ENCODE data around the gene NUP210L. TPM values are rescaled to one million over a fixed set of nuclear protein-coding genes. Genes with fewer than 3 reads are reported as not detected.
"Not testable (repeated sequence)": the region's sequence is repeated elsewhere in the genome, so short reads cannot be mapped to it uniquely, and the experiment has no call there.

NUP210L gene
- total RNA-seq, 1 experiment from 2014 or later: 0.07 TPM

DNA sequence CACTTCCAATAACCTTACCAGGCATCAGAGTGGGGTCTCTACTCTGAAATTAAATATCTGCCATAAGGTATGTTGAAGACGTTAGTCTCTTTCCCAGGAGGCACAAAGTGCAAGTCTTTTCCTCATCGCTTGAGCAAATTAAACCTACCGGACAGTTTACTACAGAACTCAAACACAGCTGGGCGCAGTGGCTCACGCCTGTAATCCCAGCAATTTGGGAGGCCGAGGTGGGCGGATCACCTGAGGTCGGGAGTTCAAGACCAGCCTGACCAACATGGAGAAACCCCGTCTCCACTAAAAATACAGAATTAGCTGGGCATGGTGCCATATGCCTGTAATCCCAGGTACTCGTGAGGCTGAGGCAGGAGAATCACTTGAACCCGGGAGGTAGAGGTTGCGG is 175.8 kb downstream of the NUP210L start:
- DNase-seq (ENCODE audit: low read depth); in situ Hi-C loops (cut with HindIII; ENCODE audit: low pct_unique_long_range_greater_than_20kb, low sequenced_read_pairs): not testable (repeated sequence)

DNA sequence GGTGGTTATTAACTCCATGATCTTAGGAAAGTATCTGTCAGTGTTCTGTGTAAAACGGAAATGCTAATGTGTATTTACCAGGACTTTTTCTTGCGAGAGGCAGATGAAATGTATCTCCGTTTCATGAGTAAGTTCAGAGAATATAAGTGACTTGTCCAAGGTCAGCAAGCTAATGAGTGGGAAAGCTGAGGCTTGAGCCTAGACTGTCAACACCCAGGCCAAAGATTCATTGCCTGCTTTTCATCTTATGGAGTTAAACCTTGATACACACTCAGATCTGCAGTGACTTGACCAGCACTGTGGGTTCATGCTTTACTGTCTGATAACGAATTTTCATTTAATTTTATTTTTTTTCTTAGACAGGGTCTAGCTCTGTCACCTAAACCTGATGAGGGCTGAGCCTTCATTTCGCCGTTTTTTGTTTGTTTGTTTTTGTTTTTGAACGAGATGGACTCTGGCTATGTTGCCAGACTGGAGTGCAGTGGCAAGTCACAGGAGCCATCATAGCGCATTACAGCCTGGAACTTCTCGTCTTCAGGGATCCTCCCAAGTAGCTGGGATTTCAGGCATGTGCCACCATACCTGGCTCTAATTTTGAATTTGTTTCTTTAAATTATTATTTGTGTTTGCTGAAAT is 176.5 kb downstream of the NUP210L start:
- in situ Hi-C loops (cut with HindIII; ENCODE audit: low pct_unique_long_range_greater_than_20kb, low sequenced_read_pairs): no loop called here
- no peak for DNase-seq (ENCODE audit: low read depth)

DNA sequence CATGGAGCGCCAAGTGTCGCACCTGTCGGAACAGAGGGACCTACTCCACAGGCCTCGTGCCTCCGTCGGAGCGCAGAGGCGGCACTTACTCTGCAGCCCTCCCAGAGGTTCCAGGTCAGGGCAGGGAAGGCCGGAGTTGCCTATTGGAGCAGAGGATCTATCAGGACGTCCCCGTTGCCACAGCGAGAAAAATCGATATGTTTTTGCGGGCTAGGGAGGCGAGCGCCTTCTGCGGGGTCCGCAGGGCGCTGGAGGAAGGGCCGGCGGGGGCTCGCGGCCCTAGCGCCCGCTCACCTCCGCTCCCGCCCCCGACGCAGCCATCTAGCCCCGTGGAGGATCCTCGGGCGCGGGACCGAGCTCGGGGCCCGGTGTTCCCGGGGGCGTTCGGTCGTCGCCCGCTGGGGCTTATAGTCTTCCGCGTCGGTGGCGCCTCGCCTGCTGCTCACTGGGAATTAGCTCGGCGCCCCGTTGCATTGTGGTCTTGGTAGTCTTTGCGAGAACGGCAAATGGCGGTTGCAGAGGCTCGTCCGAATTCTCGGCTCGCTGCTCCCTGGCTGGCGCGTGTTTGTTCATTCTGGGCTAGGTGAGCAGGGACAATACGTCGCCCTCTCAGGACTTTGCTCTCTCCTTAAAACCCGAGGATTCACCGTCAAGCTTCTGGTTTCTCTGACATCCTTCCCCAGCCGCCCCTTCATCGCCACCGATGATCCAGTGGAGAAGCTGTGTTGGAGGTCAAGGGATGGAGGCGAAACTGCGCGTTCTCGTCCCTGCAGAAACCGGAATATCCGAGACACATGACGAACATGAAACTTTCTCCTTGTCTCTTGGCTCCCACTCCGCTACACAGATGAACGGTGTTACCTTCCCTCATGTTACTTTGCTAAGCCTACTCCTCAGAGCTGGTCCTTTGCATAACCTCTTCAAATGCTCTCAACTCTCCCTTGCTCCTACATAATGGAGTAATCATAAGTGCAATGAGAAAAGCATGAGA is 177.3 kb downstream of the NUP210L start, which contains the start of gene JTB:
JTB (minus strand) TSS at position 425 of the 991 bp plus-strand sequence; CDS start at position 3, 422 bp downstream.
- in situ Hi-C loops (cut with HindIII; ENCODE audit: low pct_unique_long_range_greater_than_20kb, low sequenced_read_pairs): no loop called here
- DNase-seq (ENCODE audit: low read depth): peak; percentile 71

- no peak for DNase-seq (ENCODE audit: low read depth)
- in situ Hi-C loops (cut with HindIII; ENCODE audit: low pct_unique_long_range_greater_than_20kb, low sequenced_read_pairs): no loop called here
Measured at GRCh38 chr1:153976819-153977249, 178.0 kb downstream of the NUP210L start.

DNA sequence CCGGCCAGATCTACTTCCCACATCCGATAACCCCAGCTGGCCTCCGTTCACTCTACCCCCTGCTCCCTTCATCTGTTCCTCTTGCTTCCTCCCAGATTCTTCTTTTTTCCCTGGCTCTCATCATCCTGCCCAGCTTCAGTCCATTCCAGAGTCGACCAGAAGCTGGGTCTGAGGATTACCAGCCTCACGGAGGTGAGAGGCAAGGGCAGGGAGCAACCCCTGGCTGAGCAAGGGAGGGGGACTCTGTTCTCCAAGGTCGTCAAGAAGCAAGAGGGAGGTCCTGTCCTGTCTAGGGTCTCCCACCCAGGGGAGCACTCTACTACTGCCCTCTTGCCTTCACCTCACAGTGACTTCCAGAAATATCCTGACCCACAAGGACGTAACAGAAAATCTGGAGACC is 181.3 kb downstream of the NUP210L start:
- in situ Hi-C loops (cut with HindIII; ENCODE audit: low pct_unique_long_range_greater_than_20kb, low sequenced_read_pairs): no loop called here

GRCh38 chr1:153973071-153973470 is 181.8 kb downstream of the NUP210L start:
- DNase-seq (ENCODE audit: low read depth): no peak
- in situ Hi-C loops (cut with HindIII; ENCODE audit: low pct_unique_long_range_greater_than_20kb, low sequenced_read_pairs): no loop called here

More for the DNA sequence above, 181.3 kb downstream of the NUP210L start:
- no peak for DNase-seq (ENCODE audit: low read depth)

DNA sequence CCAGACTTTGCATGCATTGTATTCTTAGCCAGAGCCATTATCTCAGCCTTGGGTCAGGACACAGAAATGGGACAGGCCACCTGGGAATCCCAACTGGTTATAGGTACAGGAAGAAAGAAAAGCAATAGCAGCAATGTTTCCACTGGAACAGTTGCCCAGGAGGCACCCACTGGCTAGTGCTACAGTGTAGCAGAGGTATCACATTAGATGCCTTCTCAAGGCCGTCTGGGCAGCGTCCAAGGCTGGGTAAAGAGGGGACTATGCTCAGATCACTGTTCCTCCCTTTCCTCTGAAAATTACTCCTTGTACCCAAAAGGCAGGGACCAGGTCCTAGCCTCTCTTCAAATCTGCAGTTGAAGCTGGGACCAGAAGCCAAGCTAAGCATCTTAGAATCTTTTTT is 184.5 kb downstream of the NUP210L start:
- in situ Hi-C loops (cut with HindIII; ENCODE audit: low pct_unique_long_range_greater_than_20kb, low sequenced_read_pairs): no loop called here
- no peak for DNase-seq (ENCODE audit: low read depth)

DNA sequence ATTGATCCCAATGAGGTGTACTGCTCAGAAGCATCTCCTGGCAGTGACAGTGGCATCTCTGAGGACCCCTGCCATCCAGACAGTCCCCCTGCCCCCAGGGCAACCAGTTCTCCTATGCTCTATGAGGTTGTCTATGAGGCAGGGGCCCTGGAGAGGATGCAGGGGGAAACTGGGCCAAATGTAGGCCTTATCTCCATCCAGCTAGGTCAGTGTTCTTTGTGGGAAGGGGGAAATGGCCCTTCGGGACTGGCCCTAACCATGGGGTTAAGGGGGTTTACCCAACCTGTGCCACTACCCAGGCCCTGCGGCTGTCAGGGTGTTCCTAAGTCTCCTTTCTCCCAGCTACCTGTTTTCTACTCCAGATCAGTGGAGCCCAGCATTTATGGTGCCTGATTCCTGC is 185.9 kb downstream of the NUP210L start:
- in situ Hi-C loops (cut with HindIII; ENCODE audit: low pct_unique_long_range_greater_than_20kb, low sequenced_read_pairs): no loop called here
- DNase-seq (ENCODE audit: low read depth): no peak

DNA sequence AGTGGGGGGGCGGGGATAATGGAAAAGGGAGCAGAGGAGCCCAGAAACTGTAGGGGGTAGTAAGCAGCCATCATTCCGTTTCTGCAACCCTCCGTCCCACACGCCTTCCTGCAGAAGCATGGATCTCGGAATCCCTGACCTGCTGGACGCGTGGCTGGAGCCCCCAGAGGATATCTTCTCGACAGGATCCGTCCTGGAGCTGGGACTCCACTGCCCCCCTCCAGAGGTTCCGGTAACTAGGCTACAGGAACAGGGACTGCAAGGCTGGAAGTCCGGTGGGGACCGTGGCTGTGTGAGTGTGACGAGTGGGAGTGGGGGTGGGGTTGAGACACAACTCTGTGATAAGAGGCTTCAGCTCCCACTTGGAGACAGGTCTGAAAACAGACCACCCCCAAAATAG is 186.5 kb downstream of the NUP210L start:
- in situ Hi-C loops (cut with HindIII; ENCODE audit: low pct_unique_long_range_greater_than_20kb, low sequenced_read_pairs): no loop called here
- DNase-seq (ENCODE audit: low read depth): no peak

- no peak for DNase-seq (ENCODE audit: low read depth)
- in situ Hi-C loops (cut with HindIII; ENCODE audit: low pct_unique_long_range_greater_than_20kb, low sequenced_read_pairs): no loop called here
Measured at GRCh38 chr1:153968000-153968363, 186.9 kb downstream of the NUP210L start.

GRCh38 chr1:153967107-153967999 is 187.5 kb downstream of the NUP210L start, which contains the start of gene CREB3L4:
Gene CREB3L4, plus strand, starts transcription at chr1:153967902. Its CDS starts 624 bp downstream, at chr1:153968526.
- in situ Hi-C loops (cut with HindIII; ENCODE audit: low pct_unique_long_range_greater_than_20kb, low sequenced_read_pairs): no loop called here
- peak; percentile 97 for DNase-seq (ENCODE audit: low read depth)

- no peak for DNase-seq (ENCODE audit: low read depth)
- in situ Hi-C loops (cut with HindIII; ENCODE audit: low pct_unique_long_range_greater_than_20kb, low sequenced_read_pairs): no loop called here
Measured at GRCh38 chr1:153963850-153964331, 191.0 kb downstream of the NUP210L start.

GRCh38 chr1:153963030-153963849 is 191.6 kb downstream of the NUP210L start, which contains the start of gene SLC39A1:
Gene SLC39A1, minus strand, starts transcription at chr1:153963537. Its CDS starts 822 bp downstream, at chr1:153962715.
- in situ Hi-C loops (cut with HindIII; ENCODE audit: low pct_unique_long_range_greater_than_20kb, low sequenced_read_pairs): no loop called here

GRCh38 chr1:153962088-153963029 is 192.5 kb downstream of the NUP210L start:
- in situ Hi-C loops (cut with HindIII; ENCODE audit: low pct_unique_long_range_greater_than_20kb, low sequenced_read_pairs): no loop called here

More at GRCh38 chr1:153963030-153963849, 191.6 kb downstream of the NUP210L start, which contains the start of gene SLC39A1:
- DNase-seq (ENCODE audit: low read depth): peak; percentile 96

GRCh38 chr1:153961421-153961820 is 193.5 kb downstream of the NUP210L start:
- in situ Hi-C loops (cut with HindIII; ENCODE audit: low pct_unique_long_range_greater_than_20kb, low sequenced_read_pairs): no loop called here
- no peak for DNase-seq (ENCODE audit: low read depth)

More at GRCh38 chr1:153962088-153963029, 192.5 kb downstream of the NUP210L start:
- peak; percentile 55 for DNase-seq (ENCODE audit: low read depth)

DNA sequence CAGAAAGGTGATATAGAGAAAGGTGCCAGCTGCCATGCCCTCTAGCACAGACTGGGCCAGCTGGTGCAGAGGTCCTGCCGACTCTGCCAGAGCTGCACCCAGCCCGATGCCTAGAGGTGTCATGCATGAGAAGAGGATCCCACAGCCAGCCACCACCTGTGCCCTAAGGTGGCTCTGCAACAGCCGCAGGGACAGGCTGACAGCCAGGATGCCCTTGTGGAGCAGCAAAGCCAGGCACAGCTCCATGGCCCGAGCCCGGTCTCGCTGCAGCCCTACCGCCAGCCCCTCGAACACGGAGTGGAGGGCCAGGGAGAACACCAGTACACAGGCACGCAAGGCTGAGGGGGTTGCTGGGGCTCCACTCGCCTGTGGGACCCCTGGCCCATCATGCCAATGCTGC is 194.7 kb downstream of the NUP210L start:
- DNase-seq (ENCODE audit: low read depth): no peak
- in situ Hi-C loops (cut with HindIII; ENCODE audit: low pct_unique_long_range_greater_than_20kb, low sequenced_read_pairs): no loop called here

All from Caki2 (cell line).